Measurements from ENCODE around the gene MOK.
"Not testable (repeated sequence)": the region's sequence is repeated elsewhere in the genome, so short reads cannot be mapped to it uniquely, and the experiment has no call there.

MOK gene

DNA sequence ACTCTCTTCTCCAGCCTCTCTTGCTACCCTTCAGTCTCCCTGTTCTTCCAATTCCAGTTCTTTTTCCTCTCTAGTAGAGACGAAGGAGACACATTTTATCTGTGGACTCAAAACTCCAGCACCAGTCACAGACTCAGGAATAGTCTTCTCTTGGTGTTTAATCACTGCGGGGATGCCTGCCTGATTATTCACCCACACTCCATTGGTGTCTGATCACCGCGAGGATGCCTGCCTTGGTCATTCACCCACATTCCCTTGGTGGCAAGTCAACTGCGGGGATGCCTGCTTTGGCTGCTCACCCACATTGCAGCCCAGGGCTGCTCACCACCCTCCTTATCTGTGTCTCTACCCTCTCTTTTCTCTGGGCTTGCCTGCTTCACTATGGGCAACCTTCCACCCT, 64.5 kb downstream of the MOK start:
- DNase-seq, result not testable (repeated sequence)

- no peak for DNase-seq
Measured at GRCh38 chr14:102239231-102239630, 65.7 kb downstream of the MOK start.

DNA sequence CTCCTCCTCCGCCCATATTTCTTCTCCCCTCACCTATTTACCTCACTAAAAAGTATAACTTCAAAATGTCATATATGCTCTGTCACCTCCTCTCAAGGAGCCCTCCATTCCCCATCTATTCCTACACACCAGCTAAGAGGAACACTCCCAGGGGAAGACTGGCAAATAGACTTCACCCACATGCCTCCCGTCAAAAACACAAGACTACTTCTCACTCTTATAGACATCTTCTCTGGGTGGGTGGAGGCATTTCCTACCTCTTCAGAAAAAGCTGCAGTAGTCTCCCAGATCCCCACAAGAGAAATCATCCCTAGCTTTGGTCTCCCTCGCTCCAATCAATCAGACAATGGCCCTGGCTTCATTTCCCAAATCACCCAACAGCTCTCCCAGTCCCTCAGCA, 66.2 kb downstream of the MOK start:
- DNase-seq, result no peak

- no peak for DNase-seq
Measured at GRCh38 chr14:102238131-102238530, 66.8 kb downstream of the MOK start.

DNA sequence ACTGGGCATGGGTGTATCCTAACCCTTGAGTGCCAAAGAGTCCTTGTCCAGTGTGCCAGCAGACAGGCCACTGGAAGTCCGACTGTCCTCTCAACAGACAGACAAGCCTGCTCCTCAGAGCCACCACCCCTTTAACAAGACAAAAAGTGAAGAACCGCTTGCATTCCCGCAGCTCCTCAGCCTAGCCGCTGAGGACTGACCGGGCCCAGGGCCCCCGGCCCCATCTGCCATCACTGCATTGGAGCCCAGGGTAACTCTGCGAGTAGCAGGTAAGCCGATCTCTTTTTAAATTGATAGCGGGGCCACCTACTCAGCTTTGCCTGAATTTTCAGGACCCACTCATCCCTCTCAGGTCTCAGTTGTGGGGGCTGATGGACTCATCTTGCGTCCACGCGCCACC, 68.9 kb downstream of the MOK start:
- DNase-seq, result no peak

GRCh38 chr14:102235275-102235897, 69.6 kb downstream of the MOK start:
- DNase-seq, result peak; percentile 80

- no peak for DNase-seq
Measured at GRCh38 chr14:102234331-102235264, 70.4 kb downstream of the MOK start.

- DNase-seq, result no peak
Measured at GRCh38 chr14:102233081-102233480, 71.9 kb downstream of the MOK start.

DNA sequence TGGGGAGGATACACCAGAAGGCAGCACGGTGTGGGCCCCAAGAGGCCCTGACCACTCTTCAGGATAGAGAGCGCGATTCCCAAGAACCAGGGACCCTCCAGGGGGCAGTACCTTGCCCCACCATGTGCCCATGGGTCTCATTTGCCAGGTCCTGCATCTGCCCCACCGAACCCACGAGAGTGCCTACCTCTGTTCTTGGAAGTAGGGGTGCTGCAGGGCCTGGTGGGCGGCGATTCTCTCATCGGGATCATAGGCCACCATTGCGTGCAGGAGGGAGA, 72.7 kb downstream of the MOK start:
- no peak for DNase-seq

- DNase-seq, result no peak
Measured at GRCh38 chr14:102231476-102232347, 73.3 kb downstream of the MOK start.

- no peak for DNase-seq
Measured at GRCh38 chr14:102230481-102231210, 74.3 kb downstream of the MOK start.

GRCh38 chr14:102229739-102230092, 75.2 kb downstream of the MOK start:
- DNase-seq, result no peak

- no peak for DNase-seq
Measured at GRCh38 chr14:102229071-102229738, 75.8 kb downstream of the MOK start.

DNA sequence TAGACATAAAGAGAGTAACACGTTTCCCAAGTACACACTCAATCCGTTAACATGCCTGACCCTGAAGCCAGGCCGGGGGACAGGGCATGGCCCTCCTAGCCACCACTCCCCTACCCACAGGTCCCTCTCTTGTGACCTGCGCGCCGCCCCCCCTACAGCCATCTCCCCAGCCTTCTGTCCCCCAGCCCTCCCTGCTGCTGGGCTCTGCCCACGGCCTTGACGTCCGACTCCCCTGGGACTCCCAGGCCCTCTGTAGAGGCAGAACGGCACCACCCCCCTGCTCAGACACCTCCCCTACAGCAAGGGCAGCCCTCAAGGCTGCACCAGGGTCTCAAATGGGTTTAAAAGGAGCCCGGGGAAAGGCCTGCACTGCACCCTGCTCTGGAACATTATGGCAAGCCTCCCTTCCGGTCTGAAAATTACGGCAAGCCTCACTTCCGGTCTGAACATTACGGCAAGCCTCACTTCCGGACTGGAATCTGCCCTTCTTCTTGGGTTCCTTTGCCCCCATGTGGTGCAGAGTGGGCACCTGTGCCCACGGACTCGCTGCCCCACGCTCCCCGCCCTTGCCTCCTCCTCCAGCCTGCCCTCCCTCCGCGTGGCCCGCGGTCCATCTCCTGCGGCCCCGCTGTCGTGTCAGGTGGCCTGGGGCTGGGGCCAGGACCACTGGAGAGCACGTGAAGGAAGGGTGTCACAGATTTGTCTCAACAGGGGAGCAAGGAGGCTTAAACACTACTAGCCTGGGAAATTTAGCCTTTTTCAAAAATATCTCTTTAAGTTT, 77.6 kb downstream of the MOK start:
- DNase-seq, result no peak

GRCh38 chr14:102226356-102227125, 78.4 kb downstream of the MOK start:
- DNase-seq, result no peak

DNA sequence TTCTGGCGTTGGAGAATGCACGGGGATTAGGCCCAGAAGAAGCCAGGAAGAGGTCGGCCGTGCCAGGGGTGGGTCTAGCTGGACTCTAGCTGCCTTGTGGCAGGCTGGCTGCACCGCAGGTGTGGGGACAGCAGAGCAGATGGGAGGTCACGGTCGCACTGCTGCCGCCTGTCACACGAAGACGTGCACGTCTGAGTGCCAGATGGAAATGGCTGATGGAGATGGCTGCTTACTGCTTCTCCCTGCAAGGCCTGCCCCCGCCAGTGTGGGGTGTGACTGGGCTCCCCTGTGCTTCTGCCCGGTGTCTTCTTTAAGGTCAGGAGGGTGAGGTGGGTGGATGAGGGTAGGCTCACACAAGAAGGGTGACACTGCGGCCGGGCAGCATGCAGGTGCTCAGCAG, 79.0 kb downstream of the MOK start:
- DNase-seq, result no peak

- no peak for DNase-seq
Measured at GRCh38 chr14:102225386-102225785, 79.6 kb downstream of the MOK start.

- no peak for DNase-seq
Measured at GRCh38 chr14:102223682-102224081, 81.3 kb downstream of the MOK start.

GRCh38 chr14:102222751-102223150, 82.2 kb downstream of the MOK start:
- DNase-seq, result no peak

- DNase-seq, result no peak
Measured at GRCh38 chr14:102222009-102222575, 82.9 kb downstream of the MOK start.
